HG03108 (cell line): ENCODE measurements around the gene UBE2S.
"Not testable (repeated sequence)": the region's sequence is repeated elsewhere in the genome, so short reads cannot be mapped to it uniquely, and the experiment has no call there.

Experiments used
- ATAC-seq: cut with Tn5 transposase; IDR thresholded peaks from one replicate; pipeline ENCODE4 v1.9.1; 2021; ENCODE audit warnings: moderate library complexity; ENCODE audit not compliant: unreplicated experiment

Gene UBE2S

DNA sequence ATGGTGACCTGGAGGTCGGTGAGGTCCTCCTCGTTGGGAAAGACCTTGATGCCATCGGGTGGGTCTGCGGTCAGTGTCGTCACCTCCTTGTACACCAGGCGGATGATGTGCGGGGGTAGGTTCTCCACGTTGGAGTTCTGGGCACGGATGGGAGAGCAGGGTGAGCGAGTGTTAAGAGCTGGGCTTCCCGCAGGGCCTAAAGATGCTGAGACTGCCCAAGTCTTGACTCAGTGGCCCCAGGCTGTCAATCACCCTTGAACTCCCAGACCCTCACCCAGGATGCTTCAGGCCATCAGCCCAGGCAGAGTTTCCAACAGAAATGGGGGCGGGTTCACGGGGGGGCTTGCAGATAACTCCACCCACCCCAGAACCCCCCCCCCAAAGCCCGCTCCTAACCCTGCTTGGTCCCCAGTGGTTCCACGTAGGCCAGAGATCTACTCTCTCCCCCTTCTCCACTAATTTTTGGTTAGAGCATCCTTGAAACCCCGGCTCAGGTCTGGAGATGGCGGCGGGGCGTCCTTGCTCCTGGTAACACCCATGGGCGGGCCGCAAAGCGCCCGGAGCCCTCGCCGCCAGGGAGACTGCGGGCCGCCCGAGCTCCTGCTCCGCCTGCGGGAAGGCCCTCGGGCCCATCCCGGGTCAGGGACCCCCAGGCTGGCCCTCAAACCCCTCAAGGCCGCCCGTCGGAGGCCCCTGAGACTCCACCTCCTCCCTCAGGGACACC lies 600 bp downstream of the UBE2S start:
- peak; percentile 2 for ATAC-seq

GRCh38 chr19:55406091-55406825 lies 1.3 kb downstream of the UBE2S start:
- ATAC-seq: no peak

- ATAC-seq: no peak
Measured at GRCh38 chr19:55405638-55406037, 1.9 kb downstream of the UBE2S start.

GRCh38 chr19:55402509-55402908 lies 5.1 kb downstream of the UBE2S start:
- ATAC-seq: no peak

GRCh38 chr19:55401390-55401789 lies 6.2 kb downstream of the UBE2S start:
- not testable (repeated sequence) for ATAC-seq

DNA sequence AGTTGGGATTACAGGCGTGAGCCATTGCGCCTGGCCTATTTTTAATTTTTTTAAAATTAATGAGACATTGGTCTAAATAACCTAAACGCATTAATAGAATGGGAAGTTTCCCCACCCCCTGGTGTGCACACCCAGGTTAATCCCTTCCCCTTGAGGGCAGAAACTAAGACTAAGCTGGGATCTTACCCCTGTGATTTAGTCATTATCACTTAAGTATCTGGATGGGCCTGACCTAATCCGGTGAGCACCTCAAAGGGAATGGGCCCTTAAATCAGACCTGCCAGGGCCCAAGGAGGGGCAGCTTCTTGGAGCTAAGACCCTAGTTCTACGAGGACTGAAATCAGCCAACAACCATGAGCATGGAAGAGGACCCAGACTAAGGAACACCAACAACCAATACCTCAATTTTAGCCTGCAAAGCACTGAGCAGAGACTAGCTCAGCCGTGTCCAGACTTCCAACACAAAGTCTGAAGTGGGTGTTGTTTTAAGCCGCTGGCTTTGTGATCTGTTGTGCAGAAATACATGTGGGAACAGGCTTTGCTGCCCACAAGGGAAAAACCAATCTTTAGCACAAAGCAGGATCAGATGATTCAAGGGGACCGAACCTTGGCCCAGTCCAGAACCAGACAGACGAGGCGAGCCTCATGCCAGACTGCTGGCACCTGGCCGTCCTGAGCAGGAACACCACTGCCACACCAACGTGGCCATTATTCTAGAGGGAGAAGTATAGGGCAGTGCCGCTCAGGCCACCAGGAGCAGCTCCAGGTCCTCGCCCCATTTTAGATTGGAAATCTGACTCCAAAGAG lies 7.1 kb downstream of the UBE2S start:
- no peak for ATAC-seq

- ATAC-seq: no peak
Measured at GRCh38 chr19:55398200-55398925, 9.2 kb downstream of the UBE2S start.

- no peak for ATAC-seq
Measured at GRCh38 chr19:55392820-55393761, 14.5 kb downstream of the UBE2S start.

GRCh38 chr19:55391702-55392615 lies 15.6 kb downstream of the UBE2S start:
- no peak for ATAC-seq

GRCh38 chr19:55391191-55391670 lies 16.4 kb downstream of the UBE2S start:
- no peak for ATAC-seq

DNA sequence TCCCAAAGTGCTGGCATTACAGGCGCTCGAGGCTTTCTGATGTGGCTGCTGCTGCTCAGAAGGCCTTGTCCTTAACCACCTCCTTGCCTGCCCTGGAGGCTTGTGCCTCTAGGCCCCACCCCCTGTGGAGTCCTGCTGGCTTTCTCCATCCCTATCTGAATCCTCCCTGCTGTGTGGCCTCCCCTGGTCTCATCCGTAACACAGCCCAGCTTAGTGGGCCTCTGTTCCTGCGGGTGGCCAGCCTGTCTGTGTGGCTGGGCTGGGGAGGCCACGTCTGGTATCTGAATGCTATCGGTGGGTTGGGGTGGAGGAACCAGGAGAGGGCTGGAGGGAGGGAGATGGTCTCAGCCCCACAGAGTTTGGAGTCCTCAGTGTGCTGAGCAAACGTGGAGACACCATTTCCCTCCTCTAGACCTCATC lies 17.1 kb downstream of the UBE2S start:
- ATAC-seq: no peak

- no peak for ATAC-seq
Measured at GRCh38 chr19:55389386-55390317, 17.9 kb downstream of the UBE2S start.

- ATAC-seq: no peak
Measured at GRCh38 chr19:55387736-55388497, 19.7 kb downstream of the UBE2S start.

DNA sequence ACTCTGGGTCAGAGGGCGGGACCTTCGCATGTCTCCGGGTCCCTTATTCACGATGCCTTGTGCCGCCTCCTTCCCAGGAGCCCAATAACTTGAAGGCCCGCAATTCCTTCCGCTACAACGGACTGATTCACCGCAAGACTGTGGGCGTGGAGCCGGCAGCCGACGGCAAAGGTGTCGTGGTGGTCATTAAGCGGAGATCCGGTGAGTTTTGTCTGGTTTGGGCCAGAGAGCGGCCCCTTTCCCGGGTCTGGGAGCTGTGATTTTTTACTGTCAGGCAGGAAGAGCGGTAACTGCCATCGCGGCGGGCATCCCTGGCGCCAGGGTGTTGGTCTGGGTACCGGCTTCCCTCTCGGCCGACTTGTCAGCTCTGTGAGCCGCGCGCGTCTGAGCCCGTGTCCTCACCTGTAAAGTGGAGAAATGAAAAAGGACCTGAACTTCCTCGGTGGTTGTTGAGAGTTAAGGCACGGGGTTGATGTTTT lies 21.1 kb downstream of the UBE2S start:
- no peak for ATAC-seq

GRCh38 chr19:55385724-55386492 lies 21.7 kb downstream of the UBE2S start, which contains the start of gene RPL28:
Gene RPL28, plus strand, starts transcription at chr19:55385932. Its CDS starts 426 bp downstream, at chr19:55386358.
- peak; percentile 53 for ATAC-seq
